HepG2 (cell line): ENCODE results near the gene IMPACT.

ENCODE experiments used
- FOXJ3 ChIP-seq: sonication (generic); formaldehyde crosslinking; IDR thresholded peaks from 2 replicates; pipeline ENCODE4 v1.4.0; 2020; ENCODE audit warnings: missing genetic modification reagents, mild to moderate bottlenecking, borderline replicate concordance
- JUN ChIP-seq: sonication (generic); formaldehyde crosslinking; IDR thresholded peaks from 2 replicates; pipeline ENCODE4 v1.4.0; 2020; ENCODE audit warnings: mild to moderate bottlenecking, missing genetic modification reagents
- RAD21 ChIP-seq: fragments of 450-650 bp; formaldehyde crosslinking; IDR thresholded peaks from 2 replicates; pipeline ENCODE4 v1.5.0; 2020; ENCODE audit warnings: mild to moderate bottlenecking
- SMAD3 ChIP-seq: sonication (generic); formaldehyde crosslinking; IDR thresholded peaks from 2 replicates; pipeline ENCODE4 v1.4.0; 2020; ENCODE audit warnings: missing genetic modification reagents
- ZNF670 ChIP-seq: sonication (generic); formaldehyde crosslinking; IDR thresholded peaks from 2 replicates; pipeline ENCODE4 v1.8.0; 2022; ENCODE audit warnings: mild to moderate bottlenecking, missing genetic modification reagents, borderline replicate concordance
- ZNF737 ChIP-seq: sonication (generic); formaldehyde crosslinking; IDR thresholded peaks from 2 replicates; pipeline ENCODE4 v1.5.0; 2020; ENCODE audit warnings: missing genetic modification reagents, mild to moderate bottlenecking, borderline replicate concordance
- TF ChIP-seq, protein P1 (sequence below): sonication (generic); formaldehyde crosslinking; IDR thresholded peaks from 2 replicates; pipeline ENCODE4 v1.5.0; 2020; ENCODE audit warnings: mild to moderate bottlenecking, missing genetic modification reagents, moderate library complexity

- TF ChIP-seq JUN (no peak), FOXJ3 (CRISPR knock-in tag) (no peak), RAD21 (CRISPR knock-in tag) (no peak), ZNF737 (CRISPR knock-in tag) (no peak), ZNF670 (no peak), SMAD3 (CRISPR knock-in tag) (no peak)
- TF ChIP-seq, protein P1, sequence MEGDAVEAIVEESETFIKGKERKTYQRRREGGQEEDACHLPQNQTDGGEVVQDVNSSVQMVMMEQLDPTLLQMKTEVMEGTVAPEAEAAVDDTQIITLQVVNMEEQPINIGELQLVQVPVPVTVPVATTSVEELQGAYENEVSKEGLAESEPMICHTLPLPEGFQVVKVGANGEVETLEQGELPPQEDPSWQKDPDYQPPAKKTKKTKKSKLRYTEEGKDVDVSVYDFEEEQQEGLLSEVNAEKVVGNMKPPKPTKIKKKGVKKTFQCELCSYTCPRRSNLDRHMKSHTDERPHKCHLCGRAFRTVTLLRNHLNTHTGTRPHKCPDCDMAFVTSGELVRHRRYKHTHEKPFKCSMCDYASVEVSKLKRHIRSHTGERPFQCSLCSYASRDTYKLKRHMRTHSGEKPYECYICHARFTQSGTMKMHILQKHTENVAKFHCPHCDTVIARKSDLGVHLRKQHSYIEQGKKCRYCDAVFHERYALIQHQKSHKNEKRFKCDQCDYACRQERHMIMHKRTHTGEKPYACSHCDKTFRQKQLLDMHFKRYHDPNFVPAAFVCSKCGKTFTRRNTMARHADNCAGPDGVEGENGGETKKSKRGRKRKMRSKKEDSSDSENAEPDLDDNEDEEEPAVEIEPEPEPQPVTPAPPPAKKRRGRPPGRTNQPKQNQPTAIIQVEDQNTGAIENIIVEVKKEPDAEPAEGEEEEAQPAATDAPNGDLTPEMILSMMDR (CRISPR knock-in tag) = no peak
These were observed 46.1 kb downstream of the IMPACT start for GRCh38 chr18:24472591-24472990.
